Tibial nerve (tissue), 4 donors: ENCODE measurements around the gene DNAJB9.

ENCODE experiments used
- EP300 ChIP-seq, 2 donors: sonication (generic); formaldehyde crosslinking; IDR thresholded peaks; one replicate each; pipeline ENCODE4 v1.6.1; 2017; ENCODE audit warnings: antibody characterized with exemption in 2 of 2, mild to moderate bottlenecking in 1 of 2
- POLR2A ChIP-seq, 2 donors: fragments of 450-650 bp; IDR thresholded peaks; one replicate each; pipeline ENCODE4 v1.6.1; 2017; ENCODE audit warnings: antibody characterized with exemption in 2 of 2, mild to moderate bottlenecking in 2 of 2, moderate library complexity in 2 of 2
- TF ChIP-seq, protein P1 (sequence below), 5 experiments: fragments of 200-600 bp in 3 of 5; fragments of 450-650 bp in 2 of 5; sonication (generic) in 3 of 5; IDR thresholded peaks; one replicate each; pipeline ENCODE4 v1.5.1; 2016 to 2019; ENCODE audit warnings: antibody characterized with exemption in 5 of 5, mild to moderate bottlenecking in 3 of 5, moderate library complexity in 2 of 5

DNA sequence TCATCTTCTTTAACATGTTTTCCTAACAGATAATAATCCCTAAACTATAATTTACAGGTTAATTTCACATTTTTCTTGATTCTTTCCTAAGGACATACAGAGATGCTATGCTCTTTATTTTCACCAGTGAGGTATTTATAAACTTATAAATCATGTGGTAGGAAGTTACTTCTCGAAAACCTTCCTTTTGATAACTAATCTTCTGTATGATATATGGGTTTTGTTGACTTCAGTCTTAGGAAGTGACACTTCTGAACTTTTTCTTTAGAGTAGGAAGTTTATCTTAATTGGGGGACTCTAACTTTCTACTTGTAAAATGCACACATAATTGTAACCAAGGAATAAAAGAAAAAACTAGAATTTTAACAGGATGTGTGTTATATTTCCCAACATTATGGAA is 33.9 kb upstream of the DNAJB9 start:
- TF ChIP-seq POLR2A (IDR thresholded peaks at IDR 0.05) (no peak), EP300 (IDR thresholded peaks at IDR 0.05) (no peak)
- TF ChIP-seq, protein P1, sequence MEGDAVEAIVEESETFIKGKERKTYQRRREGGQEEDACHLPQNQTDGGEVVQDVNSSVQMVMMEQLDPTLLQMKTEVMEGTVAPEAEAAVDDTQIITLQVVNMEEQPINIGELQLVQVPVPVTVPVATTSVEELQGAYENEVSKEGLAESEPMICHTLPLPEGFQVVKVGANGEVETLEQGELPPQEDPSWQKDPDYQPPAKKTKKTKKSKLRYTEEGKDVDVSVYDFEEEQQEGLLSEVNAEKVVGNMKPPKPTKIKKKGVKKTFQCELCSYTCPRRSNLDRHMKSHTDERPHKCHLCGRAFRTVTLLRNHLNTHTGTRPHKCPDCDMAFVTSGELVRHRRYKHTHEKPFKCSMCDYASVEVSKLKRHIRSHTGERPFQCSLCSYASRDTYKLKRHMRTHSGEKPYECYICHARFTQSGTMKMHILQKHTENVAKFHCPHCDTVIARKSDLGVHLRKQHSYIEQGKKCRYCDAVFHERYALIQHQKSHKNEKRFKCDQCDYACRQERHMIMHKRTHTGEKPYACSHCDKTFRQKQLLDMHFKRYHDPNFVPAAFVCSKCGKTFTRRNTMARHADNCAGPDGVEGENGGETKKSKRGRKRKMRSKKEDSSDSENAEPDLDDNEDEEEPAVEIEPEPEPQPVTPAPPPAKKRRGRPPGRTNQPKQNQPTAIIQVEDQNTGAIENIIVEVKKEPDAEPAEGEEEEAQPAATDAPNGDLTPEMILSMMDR (IDR thresholded peaks at IDR 0.05), result no peak
